HG02759 (cell line): ENCODE measurements around the gene AJAP1.

Experiments used
- ATAC-seq: cut with Tn5 transposase; IDR thresholded peaks from one replicate; pipeline ENCODE4 v1.9.1; 2021; ENCODE audit warnings: mild to moderate bottlenecking, moderate library complexity; ENCODE audit not compliant: unreplicated experiment

AJAP1 gene

DNA sequence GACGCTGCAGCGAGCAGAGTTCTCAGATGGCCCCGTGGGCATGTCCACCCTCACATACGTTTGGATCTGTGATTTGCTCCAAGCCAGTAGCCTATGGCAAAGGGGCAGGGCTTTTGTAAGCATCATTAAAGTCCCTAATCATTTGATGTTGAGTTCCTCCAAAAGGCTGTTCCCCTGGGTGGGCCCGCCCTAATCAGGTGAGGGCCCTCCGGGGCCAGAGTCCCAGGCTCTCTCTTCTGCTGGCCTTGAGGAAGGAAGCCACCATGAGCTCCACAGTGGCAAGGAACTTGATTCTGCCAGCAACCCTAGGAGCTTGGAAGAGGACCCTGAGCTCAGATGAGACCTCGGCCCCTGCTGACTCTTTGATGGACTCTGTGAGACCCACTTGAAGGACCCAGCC lies 25.4 kb upstream of the AJAP1 start:
- ATAC-seq, result no peak

DNA sequence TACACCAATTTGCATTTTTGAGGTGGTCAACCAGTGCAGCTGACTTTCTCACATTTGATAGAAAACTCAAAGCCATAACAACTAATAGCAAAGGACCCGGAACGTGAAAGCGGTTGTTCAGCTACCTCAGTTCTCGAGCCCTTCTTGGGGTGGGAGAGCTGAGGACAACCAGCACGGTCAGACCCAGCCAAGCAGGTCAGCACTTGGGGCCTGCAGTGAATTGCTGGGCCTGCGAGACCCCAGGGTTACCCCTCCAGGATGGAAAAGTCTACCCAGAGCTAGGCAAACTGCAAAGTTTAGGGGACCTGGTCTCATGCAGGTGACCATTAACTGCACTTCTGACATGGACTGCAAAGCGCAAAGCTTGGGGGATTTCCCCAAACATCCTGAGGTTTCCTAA lies 23.8 kb upstream of the AJAP1 start:
- no peak for ATAC-seq

DNA sequence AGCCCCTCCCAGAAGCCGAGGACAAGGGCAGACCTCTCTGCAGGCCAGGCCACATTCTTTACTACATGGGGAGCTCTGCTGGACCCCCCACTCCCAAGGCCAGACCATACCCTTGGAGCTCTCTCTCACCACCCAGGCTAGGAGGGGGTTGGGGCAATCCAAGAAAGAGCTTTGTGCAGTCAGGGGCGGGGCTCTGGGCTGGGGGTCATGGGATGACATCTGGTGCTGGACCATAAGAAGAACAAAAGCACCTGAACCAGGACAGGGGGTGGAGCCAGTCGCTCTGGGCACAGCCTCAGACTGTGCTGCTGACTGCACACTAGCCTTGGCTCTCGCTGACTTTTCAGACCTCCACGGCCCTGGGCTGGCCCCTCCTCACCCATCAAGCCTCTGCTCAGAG lies 23.1 kb upstream of the AJAP1 start:
- ATAC-seq, result no peak

DNA sequence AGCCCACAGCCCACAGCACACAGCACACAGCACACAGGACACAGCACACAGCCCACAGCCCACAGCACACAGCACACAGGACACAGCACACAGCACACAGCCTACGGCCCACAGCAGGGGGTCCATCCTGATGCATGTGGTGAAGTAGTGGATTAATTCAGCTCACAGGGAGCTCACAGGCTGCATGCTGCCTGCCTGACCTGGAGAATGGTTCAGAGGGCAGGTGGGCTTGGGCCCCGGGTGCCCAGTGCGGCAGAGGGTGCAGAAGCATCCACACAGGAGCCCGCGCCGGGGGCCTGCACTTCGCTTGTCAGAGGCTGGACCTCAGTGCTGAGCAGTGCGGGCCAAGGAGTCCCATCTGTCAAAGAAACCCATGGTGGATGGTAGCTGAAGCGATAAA lies 21.1 kb upstream of the AJAP1 start:
- no peak for ATAC-seq

DNA sequence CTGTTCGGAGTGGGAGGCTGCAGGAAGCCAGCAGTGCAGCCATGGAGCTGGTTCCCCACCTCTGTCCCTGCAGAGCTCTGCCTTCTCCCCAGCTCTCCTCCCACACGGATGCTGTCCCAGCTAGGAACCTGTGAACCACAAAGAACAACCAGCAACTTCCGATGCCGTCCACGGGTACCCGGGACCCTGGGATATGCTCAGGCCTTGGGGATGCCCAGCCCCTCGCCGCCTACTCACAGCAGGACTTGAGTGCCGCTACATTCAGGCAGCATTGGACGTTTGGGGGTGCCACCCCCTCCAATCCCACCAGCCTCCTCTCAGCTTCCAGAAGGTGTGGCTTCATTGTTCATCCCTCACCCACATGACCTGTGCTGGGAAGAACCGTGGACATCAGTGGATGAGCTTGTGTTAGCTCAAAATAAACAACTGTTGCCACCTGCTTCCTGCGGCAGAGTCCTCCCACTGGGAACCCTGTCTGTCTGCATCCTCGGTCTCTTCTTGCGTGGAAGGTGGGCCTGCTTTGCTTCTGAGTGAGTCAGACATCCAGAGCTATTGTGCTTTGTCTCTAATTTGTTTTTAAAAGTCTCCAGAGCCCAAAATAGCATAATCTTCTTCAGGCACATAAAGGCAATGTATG lies 20.1 kb upstream of the AJAP1 start:
- ATAC-seq, result no peak

DNA sequence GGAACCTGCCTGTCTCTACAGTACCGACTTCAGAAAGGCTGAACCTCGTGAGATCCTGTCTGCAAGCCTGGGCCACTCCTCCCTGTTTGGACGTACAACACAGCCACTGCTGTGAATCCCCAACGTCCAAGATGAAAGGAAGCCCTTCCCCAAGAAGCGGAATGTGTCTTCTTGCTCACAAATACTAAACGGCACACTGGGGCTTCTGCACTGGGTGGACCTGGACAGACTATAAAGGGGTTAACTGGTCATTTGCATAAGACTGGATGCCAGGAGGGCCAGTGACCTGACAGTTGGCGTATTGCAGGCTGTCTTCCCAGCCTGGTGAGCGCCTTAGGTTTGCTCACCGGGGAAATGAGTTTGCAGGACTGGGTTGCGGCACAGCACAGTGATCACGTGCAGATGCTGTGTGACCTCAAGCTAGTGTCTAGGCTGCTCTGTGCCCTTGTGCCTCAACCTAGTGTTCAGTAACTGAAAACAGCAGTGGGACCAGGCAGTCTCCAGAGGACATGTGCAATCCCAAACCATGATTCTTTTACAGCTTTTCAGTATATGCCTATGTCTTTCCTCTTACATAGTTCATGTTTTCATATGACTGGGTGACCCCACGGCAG lies 19.5 kb upstream of the AJAP1 start:
- ATAC-seq, result no peak

DNA sequence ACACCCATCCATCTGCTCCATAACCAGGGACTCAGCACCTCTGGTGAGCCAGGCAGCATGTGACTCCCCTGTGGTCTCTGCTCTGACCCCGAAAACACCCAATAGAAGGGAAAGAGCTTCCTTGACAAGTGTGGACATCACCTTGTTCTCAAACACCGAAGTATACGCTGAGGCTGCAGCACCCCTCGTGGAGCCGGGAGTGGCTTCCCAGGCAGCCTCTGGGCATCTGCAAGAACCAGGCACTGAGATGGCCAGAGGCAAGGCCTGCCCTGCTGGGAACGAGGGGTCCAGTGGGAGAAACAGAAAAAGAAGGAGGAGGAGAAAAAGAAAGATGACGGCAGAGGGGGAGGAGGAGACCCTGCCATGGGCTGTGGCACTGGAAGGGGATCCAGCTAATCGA lies 18.2 kb upstream of the AJAP1 start:
- ATAC-seq, result no peak

DNA sequence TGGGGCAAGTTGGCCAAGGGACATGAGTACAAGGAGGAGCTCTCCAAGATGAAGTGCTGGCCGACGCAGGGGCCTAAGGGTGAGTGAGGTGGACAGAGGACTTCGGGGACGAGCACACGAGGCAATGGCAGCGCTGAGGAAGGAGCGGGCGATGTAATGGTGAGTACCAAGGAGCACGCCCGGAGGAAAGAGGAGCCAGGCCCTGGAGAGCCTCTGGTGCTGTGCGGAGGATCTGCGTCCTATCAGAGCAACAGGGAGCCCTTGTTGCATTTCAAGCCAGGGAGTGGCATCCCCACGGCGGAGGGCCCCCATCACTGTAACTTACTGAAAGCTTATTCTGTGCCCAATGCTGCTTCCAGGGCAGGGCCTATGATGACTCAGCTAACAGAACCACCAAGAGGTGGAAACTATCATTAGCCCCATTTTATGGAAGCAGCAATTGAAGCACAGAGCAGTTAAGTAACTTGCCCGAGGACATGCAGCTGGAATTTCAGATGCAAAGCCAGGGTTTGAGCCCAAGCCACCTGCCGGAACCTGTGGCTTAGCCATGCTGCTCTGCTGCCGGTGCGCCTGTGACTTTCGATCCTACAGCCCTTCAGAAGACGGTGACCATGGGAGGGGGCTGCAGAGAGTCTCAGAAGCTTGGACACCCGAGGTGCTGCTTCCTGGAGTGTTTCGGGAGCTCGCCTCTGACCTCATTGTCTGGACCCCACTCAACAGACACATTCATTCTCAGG lies 17.6 kb upstream of the AJAP1 start:
- no peak for ATAC-seq

DNA sequence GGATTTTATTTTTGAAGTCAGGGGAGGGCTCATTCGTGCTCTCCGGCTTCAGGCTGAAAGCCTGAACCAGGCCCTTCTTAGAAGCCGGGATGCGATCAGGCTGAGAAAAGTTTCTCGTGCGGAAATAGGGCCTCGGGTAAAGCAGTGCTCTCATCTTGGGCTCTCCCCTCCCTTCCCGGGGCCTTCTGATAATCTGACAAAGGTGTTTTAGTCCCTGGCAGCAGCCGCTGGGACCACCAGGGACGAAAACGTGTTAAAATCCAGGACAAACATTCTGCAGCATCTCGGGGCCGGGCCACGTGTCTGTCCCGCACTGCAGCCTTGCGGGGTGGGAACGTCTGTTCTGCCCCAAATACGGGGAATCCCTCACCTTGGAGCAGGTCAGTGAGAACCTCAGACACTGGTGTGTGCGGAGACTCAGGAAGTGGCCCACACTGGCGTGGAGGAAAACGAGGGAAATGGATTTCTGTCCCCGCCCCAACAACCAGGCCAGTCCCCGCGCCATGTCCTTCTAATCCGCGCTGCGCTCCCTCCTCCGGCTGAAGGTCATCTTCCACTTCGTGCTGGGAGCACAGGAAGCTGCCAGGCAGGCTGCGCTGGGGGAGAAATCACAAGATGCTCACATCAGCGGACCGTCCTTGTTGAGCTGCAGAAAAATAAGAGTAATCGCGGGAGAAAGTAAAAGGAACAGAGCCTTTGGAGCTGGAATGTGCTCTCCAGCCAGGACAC lies 16.6 kb upstream of the AJAP1 start:
- no peak for ATAC-seq

DNA sequence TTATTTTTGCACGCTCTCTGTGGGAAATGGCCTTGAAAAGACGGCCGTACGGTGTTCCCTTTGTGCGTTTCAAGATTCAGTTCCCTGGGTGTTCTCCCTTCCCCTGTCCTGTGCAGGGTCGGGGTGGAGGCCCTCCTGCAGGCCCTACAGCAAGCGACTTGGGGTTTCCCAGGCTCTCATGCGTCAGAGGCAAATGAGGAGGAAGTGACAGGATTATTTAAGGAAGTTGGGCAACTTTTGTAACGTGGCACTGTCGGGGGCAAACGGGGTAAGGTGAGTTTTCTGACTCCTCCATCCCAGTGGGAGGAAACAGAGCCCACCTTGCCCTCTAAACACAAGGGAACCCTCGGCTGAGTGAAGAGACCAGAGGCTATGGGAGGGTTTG lies 16.1 kb upstream of the AJAP1 start:
- no peak for ATAC-seq

DNA sequence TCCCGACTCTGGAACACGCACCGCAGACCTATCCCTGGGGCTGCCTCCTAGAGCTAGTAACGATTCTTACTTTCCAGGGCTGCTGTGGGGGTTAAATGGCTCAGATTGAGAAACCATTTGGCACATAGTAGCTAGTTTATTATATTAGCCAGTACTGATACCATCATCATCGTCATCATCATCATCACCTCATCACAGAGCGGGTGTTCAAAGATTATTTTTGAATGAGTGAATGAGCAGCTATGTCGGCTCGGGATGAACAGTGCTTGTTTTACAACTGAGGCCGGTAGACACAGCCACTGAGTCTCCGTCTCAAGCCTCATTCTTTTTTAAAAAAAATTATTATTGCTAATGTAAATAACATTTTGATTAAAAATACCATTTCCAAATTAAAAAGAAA lies 13.5 kb upstream of the AJAP1 start:
- ATAC-seq, result no peak

DNA sequence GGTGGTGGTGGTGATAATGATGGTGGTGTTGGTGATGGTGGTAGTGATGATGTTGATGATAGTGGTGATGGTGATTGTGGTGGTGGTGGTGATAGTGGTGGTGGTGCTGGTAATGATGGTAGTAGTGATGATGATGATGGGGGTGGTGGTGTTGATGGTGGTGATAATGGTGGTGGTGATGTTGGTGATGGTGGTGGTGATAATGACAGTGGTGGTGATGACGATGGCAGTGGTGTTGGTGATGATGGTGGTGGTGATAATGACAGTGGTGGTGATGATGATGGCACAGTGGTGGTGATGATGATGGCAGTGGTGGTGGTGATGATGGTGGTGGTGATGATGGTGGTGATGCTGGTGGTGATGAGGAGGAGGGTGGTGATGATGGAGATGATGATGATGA lies 7.0 kb upstream of the AJAP1 start:
- ATAC-seq, result no peak

DNA sequence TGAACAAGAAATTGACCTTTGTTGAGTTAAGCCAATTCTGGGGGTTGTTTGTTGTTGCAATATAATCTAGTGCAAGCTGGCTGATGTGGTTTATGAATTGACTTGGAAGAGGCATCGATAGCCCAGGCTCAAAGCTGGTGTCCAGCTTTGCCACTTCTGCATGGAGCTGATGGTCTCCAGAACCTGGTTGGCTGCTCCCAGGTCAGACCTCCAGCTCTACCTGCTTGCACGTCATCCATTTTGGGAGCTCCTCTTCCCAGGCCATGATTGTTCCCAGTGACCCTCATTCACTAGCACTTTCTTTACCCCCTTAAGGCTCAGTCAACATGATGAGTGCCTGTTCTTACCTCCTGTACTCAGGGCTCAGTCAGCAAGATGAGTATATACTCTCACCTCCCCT lies 5.8 kb upstream of the AJAP1 start:
- ATAC-seq, result no peak

DNA sequence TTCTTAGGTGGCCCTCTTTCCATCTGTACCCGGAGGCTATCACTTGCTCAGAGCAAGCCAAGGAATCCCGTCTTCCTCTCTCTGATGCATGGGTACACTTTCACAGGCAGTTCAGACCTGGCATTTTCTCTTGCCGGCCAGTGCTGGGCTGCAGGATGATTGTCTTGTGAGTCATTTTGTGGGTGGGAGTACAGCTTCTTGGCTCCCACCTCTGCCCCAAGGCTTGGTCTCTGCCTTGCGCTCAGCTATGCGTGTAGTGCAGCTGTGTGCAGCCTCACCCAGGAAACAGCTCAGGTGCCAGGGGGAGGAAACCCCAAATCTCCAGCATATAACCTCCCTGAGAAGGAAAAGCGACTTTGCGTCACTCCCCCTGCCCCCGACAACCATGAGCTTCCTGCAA lies 3.9 kb upstream of the AJAP1 start:
- ATAC-seq, result no peak

DNA sequence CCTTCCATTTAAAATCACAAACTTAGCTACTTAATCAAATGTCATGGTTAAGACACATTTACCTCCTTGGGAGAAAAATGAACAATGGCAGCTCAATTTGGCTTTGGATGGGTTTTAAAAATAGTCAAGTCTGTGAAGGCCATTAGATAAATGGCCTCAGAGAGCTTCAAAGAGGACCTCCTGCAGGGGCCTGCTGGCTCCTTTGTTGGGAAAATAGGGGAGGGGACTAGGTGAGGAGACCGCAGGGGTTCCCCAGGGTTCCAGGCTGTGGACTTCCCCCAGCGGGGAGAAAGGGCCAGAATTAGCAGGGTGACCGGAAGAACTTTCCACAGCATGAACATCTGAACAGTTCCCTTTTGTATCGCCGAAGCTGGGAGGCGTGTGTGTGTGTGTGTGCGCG lies 3.4 kb upstream of the AJAP1 start:
- no peak for ATAC-seq

DNA sequence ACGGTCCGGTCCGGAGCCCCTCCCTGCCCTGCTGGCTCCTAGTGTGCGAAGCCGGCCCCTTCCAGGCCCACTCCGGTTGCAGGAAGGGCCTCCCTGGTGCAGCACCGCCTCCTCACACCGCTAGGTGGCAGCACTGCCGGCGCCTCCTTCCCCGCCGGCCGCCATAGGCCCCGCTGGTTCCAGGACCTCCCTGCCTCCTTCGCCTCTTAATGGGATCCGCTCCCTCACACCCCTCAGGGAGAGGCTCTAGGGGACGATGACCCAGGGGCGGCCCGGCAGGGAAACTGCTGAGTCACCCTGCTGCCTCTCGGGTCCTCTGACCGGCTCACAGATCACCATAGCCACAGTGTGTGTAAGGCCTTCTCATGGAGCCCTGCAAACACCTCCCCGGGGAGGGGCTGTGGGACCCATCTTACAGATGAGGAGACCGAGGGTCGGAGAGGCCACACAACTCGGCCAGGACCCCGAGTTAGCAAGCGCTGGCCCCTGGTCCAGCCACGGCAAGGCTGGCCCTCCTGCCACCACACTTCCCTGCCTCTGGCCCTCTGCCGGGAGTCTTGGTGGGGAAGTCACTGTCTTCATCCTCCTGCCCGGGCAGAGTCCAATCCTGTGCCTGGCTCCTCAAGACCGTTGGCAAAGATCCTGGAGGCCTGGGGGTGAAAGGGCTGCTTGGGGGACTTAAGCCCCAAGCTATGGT lies 1.6 kb upstream of the AJAP1 start:
- peak; percentile 56 for ATAC-seq

DNA sequence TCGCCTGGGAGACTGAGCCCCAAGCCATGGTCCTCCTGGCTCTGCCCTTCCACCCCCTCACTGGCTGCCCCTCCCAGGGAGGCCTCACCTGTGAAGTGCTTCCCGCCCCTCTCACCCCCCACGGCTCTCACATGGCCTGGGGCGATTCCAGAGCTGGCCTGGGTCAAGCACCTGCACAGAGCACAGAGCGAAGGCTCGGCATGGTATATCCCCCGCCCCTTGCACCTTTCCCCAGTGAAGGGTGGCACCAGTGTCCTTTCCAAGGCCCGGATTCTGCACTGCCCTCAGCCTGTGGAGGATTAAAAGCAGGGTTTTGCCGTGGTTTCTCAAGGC lies 1.1 kb upstream of the AJAP1 start:
- no peak for ATAC-seq

DNA sequence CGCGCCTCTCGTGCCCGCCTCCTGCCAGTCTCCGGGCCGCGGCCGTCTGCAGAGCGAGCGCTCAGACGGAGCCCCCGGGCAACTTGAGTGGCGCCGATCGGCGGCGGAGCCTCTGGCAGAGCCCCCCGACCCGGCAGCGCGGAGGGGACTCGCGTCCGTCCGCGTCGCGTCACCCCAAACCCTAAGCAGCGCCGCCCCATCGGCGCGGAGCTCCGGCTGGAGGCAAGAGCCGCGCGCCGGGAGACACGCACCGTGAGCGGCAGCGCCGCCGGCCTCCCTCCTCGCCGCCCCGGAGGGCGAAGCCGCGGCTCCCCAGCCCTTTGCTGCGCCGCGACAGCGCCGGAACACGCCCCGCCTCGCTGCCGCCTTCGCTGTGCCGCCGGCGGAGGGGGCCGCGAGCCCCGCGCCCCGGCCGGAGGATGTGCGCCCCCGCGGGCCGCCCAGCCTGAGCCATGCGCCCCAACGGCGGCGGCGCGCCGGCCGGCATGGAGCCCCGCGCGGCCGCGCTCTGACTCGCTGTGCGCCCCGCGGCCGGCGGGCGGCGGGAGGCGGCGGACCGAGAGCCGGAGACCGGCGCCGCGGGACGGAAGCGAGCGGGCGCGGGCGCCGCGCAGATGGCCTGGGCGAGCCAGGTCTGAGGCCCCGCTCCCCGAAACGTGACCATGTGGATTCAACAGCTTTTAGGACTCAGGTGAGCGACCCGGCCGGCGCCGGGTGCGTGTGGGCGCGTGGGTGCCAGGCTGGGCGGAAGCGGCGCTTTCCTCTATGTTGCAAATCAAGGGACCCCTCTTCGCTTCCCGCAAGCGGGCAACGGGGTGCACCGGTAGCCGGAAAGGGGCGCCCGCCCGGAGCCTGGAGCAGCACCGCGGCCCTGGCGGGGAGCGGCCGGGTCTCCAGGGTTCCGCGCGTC lies 610 bp downstream of the AJAP1 start:
- no peak for ATAC-seq

DNA sequence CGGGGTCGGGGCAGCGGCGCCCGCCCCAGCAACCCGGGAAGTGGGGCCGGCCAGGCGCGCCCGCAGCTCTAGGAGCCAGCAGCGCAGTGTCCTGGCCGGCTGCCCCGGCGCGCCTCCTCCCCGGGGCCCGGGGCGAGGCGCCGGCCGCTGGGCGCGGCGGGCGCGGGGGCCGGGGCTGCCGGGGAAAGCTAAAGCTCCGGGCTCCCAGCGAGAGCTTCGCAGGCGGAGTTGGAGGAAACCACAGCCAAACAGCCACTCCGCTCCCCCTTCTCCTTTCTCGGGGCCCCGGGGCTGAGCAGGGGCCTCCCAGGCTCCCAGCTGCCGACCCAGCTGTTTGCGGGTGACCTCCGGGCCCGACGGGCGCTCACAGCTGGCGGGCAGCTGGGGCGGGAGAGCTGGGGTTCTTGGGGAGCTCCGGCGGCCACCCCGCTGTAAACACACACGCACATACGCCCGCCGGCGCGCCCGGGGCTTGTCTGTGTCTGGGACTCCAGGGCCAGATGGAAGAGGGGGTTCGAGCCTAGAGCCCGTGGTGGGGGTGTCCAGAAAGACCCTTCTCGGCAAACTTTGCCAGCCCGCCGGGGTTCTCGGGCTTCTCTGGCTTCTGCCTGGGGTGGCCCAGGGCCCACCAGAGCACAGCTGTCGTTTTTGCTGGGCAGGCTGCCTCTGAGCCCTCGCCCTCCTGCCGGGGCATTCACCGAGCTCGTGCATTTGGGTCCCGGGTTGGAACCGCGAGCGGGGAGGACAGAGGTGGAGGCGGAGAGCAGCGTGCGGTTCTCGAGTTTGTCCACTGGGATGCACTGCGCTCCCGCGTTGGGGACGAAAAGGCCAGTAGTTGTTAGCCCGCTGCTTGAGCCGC lies 1.5 kb downstream of the AJAP1 start:
- ATAC-seq, result no peak
